ENCODE data around the gene TRIM25. TPM values are rescaled to one million over a fixed set of nuclear protein-coding genes. Genes with fewer than 3 reads are reported as not detected.

Gene TRIM25
- total RNA-seq, 1 experiment from 2014 or later, result 85.6 TPM

DNA sequence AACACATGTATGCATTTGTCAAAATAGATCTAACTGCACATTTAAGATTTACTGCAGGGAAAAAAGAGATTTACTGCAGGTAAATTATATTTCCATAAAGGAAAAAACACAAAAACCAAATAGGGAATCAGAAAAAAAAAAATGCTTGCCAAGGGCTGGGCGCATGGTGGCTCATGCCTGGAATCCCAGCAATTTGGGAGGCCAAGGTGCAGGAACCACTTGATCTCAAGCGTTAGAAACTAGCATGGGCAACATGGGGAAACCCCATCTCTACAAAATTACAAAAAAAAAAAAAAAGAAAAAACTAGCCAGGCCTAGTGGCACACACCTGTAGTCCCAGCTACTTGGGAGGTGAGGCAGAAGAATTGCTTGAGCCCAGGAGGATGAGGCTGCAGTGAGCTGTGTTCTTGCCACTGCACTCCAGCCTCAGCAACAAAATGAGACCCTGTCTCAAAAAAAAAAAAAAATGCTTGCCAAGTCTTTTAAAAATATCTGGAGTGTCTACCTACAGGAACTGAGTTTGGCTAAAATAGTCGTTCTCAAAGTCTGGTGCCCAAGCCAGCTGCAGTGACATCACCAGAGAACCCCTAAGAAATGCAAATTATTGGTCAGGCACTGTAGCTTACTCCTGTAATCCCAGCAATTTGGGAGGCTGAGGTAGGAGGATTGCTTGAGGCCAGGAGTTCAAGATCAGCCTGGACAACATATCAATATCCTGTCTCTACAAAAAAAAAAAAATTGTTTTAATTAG, 17.5 kb downstream of the TRIM25 start:
- H3K27ac Mint-ChIP-seq (ENCODE audit: unreplicated experiment), result no peak overlapping the region
- peaks cover 11% of the 10 kb centered on the region for H3K9me3 Mint-ChIP-seq (ENCODE audit: unreplicated experiment)
- no peak for DNase-seq
- H3K27me3 ChIP-seq (replicated peaks; ENCODE audit: control insufficient read depth, insufficient read depth, low read length), result no peaks in the 10 kb centered on the region
- no peak overlapping the region for H3K4me3 Mint-ChIP-seq (ENCODE audit: unreplicated experiment)
- ChIA-PET POLR2A (no interaction called here), CTCF (interaction anchor here (0.6 to 0.7 kb wide), 3 partner anchors 13 to 481 kb away, joined by 3 read pairs; no protein-coding TSS in a partner anchor)
- TF ChIP-seq, protein P1, sequence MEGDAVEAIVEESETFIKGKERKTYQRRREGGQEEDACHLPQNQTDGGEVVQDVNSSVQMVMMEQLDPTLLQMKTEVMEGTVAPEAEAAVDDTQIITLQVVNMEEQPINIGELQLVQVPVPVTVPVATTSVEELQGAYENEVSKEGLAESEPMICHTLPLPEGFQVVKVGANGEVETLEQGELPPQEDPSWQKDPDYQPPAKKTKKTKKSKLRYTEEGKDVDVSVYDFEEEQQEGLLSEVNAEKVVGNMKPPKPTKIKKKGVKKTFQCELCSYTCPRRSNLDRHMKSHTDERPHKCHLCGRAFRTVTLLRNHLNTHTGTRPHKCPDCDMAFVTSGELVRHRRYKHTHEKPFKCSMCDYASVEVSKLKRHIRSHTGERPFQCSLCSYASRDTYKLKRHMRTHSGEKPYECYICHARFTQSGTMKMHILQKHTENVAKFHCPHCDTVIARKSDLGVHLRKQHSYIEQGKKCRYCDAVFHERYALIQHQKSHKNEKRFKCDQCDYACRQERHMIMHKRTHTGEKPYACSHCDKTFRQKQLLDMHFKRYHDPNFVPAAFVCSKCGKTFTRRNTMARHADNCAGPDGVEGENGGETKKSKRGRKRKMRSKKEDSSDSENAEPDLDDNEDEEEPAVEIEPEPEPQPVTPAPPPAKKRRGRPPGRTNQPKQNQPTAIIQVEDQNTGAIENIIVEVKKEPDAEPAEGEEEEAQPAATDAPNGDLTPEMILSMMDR (IDR thresholded peaks at IDR 0.05; ENCODE audit: insufficient read depth in 1 of 2, low read depth in 1 of 2, low read length in 1 of 2, severe bottlenecking in 1 of 2, unreplicated experiment in 1 of 2), result no peak
- H3K27me3 Mint-ChIP-seq (ENCODE audit: insufficient read depth, unreplicated experiment), result no peaks in the 10 kb centered on the region
- H3K9me3 ChIP-seq, result no peaks in the 10 kb centered on the region
- H3K36me3 ChIP-seq (ENCODE audit: control insufficient read depth, insufficient read depth, low read length), result peaks cover 13% of the 10 kb centered on the region
- H3K4me1 Mint-ChIP-seq (ENCODE audit: low read depth, unreplicated experiment), result peaks cover 7% of the 10 kb centered on the region
- no TSS peak for BruUV-seq (replicated peaks)
- intact Hi-C loops (cut with micrococcal nuclease; ENCODE audit: unreplicated experiment), result no loop called here
- peaks cover 60% of the 10 kb centered on the region for H3K36me3 Mint-ChIP-seq (ENCODE audit: insufficient read depth, unreplicated experiment)
- peaks cover 10% of the 10 kb centered on the region for H3K4me1 ChIP-seq
- no peak overlapping the region for H3K4me3 ChIP-seq (ENCODE audit: low read depth, low read length)

DNA sequence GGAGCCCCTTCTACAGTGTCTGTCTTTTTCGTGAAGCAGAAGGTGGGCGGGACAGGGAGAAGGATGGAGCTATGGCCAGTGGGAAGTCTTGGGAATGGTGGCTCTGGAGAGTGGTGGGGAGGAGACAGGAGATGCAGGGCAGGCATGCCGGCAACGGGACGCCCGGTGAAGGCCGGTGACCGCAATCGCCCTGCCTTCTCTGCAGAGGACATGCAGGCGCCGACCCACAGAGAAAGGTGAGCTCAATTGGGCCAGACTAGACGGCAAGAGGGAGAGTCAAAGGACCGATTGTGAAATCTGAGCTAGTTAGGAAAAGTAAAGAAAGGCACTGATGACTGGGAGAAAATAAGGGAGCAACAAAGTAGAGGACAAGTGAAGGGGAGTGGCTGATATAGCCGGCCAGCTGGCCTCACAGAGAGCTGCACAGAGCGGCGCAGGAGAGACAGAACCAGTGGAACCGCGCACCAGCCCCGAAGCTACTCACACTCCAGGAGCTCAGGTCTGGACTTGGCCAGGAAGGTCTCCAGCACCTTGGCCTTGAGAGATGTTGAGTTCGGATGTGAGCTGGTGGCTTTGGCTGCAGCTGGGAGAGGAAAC, 18.9 kb downstream of the TRIM25 start:
- H3K27me3 ChIP-seq (replicated peaks; ENCODE audit: control insufficient read depth, insufficient read depth, low read length), result no peaks in the 10 kb centered on the region
- no TSS peak for BruUV-seq (replicated peaks)
- H3K4me1 ChIP-seq, result peaks cover 10% of the 10 kb centered on the region
- H3K27me3 Mint-ChIP-seq (ENCODE audit: insufficient read depth, unreplicated experiment), result no peaks in the 10 kb centered on the region
- H3K4me3 ChIP-seq (ENCODE audit: low read depth, low read length), result no peak overlapping the region
- DNase-seq, result peak in 1 of 2 experiments; percentile 28
- H3K36me3 Mint-ChIP-seq (ENCODE audit: insufficient read depth, unreplicated experiment), result peaks cover 60% of the 10 kb centered on the region
- intact Hi-C loops (cut with micrococcal nuclease; ENCODE audit: unreplicated experiment), result no loop called here
- TF ChIP-seq, protein P1 (IDR thresholded peaks at IDR 0.05; ENCODE audit: insufficient read depth in 1 of 2, low read depth in 1 of 2, low read length in 1 of 2, severe bottlenecking in 1 of 2, unreplicated experiment in 1 of 2), result no peak
- H3K27ac Mint-ChIP-seq (ENCODE audit: unreplicated experiment), result peak overlapping the region; percentile 4
- ChIA-PET CTCF (no interaction called here), POLR2A (no interaction called here)
- H3K9me3 ChIP-seq, result no peaks in the 10 kb centered on the region
- peaks cover 11% of the 10 kb centered on the region for H3K9me3 Mint-ChIP-seq (ENCODE audit: unreplicated experiment)
- peaks cover 12% of the 10 kb centered on the region for H3K36me3 ChIP-seq (ENCODE audit: control insufficient read depth, insufficient read depth, low read length)
- H3K4me3 Mint-ChIP-seq (ENCODE audit: unreplicated experiment), result no peak overlapping the region
- peaks cover 7% of the 10 kb centered on the region for H3K4me1 Mint-ChIP-seq (ENCODE audit: low read depth, unreplicated experiment)

DNA sequence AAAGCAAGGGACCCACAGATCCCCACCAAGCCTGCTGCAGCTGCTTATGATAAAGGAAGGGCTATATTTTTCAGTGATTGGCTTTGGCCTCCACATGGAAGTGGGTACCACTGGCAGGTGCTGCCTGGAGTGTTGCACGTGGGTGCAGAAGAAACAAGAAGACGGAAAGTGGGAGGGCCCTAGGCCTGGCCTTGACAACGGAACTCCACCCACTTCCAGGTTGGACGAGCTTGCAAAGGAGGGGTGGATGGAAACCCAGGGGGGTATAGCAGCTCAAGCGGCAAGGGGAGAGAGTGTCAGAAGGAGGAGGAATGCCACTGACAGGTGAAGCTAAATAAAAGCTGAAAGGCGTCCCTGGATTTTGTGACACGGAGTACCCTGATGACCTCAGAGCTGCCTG, 20.3 kb downstream of the TRIM25 start:
- BruUV-seq (replicated peaks), result no TSS peak

More for the DNA sequence above, 20.3 kb downstream of the TRIM25 start:
- ChIA-PET POLR2A (no interaction called here), CTCF (no interaction called here)
- Mint-ChIP-seq H3K4me1 (ENCODE audit: low read depth, unreplicated experiment) (peaks cover 7% of the 10 kb centered on the region), H3K9me3 (ENCODE audit: unreplicated experiment) (peaks cover 16% of the 10 kb centered on the region), H3K27me3 (ENCODE audit: insufficient read depth, unreplicated experiment) (no peaks in the 10 kb centered on the region), H3K36me3 (ENCODE audit: insufficient read depth, unreplicated experiment) (peaks cover 56% of the 10 kb centered on the region), H3K4me3 (ENCODE audit: unreplicated experiment) (no peak overlapping the region), H3K27ac (ENCODE audit: unreplicated experiment) (no peak overlapping the region)
- DNase-seq, result peak in 1 of 2 experiments; percentile 30
- Histone ChIP-seq H3K9me3 (no peaks in the 10 kb centered on the region; the same call in 1 of the 2 replicates), H3K4me1 (peaks cover 10% of the 10 kb centered on the region), H3K4me3 (ENCODE audit: low read depth, low read length) (no peak overlapping the region), H3K27me3 (replicated peaks; ENCODE audit: control insufficient read depth, insufficient read depth, low read length) (no peaks in the 10 kb centered on the region), H3K36me3 (ENCODE audit: control insufficient read depth, insufficient read depth, low read length) (peaks cover 12% of the 10 kb centered on the region)
- TF ChIP-seq, protein P1 (IDR thresholded peaks at IDR 0.05; ENCODE audit: insufficient read depth in 1 of 2, low read depth in 1 of 2, low read length in 1 of 2, severe bottlenecking in 1 of 2, unreplicated experiment in 1 of 2), result no peak
- intact Hi-C loops (cut with micrococcal nuclease; ENCODE audit: unreplicated experiment), result no loop called here
